ENCODE data around the gene UNC13A.

DNA sequence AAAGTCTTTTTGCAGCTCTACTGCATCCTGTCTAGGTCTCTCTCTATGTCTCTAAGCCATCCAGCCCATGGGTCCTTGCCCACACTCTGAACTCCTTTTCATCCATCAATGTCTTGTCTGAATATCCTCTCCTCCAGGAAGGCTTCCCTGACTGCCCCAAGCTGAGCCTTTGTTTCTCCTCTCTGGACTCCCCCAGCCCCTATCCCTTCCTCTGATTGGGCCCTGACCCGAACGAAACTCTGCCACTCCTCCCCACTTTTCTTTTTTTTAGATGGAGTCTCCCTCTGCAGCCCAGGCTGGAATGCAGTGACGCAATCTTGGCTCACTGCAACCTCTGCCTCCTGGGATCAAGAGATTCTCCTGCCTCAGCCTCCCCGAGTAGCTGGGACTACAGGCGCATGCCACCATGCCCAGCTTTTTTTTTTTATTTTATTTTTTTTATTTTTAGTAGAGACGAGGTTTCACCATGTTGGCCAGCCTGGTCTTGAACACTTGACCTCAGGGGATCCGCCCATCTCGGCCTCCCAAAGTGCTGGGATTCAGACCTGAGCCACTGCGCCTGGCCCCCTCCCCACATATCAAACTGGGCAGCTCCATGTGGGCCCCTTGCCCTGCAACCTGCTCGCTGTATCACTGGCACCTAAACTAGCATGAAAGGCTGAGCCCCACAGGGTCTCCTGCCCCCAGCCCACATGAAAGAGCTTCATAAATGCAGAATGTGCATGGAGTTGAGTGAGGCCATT is 870 bp upstream of the UNC13A start:
- TF ChIP-seq, protein P1, sequence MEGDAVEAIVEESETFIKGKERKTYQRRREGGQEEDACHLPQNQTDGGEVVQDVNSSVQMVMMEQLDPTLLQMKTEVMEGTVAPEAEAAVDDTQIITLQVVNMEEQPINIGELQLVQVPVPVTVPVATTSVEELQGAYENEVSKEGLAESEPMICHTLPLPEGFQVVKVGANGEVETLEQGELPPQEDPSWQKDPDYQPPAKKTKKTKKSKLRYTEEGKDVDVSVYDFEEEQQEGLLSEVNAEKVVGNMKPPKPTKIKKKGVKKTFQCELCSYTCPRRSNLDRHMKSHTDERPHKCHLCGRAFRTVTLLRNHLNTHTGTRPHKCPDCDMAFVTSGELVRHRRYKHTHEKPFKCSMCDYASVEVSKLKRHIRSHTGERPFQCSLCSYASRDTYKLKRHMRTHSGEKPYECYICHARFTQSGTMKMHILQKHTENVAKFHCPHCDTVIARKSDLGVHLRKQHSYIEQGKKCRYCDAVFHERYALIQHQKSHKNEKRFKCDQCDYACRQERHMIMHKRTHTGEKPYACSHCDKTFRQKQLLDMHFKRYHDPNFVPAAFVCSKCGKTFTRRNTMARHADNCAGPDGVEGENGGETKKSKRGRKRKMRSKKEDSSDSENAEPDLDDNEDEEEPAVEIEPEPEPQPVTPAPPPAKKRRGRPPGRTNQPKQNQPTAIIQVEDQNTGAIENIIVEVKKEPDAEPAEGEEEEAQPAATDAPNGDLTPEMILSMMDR (conservative IDR thresholded peaks at IDR 0.05 in 1 of 2, IDR thresholded peaks at IDR 0.05 in 1 of 2; ENCODE audit: low read depth in 1 of 2, low read length in 2 of 2): no peak
- no peak for TF ChIP-seq EZH2 (IDR thresholded peaks at IDR 0.05; ENCODE audit: low read length, missing control alignments)

Data from fibroblast of lung (primary cell).